Ishikawa (cell line): Measurements from ENCODE around the gene ATG7.

Experiments
- RAD21 ChIP-seq: IDR thresholded peaks from 2 replicates; pipeline ENCODE4 v1.6.1; 2012; ENCODE audit warnings: low read depth
- YY1 ChIP-seq: IDR thresholded peaks from 2 replicates; pipeline ENCODE4 v1.6.1; 2012; ENCODE audit warnings: low read depth
- TF ChIP-seq, protein P1 (sequence below): IDR thresholded peaks from 2 replicates; pipeline ENCODE4 v1.6.1; 2012

ATG7 gene

DNA sequence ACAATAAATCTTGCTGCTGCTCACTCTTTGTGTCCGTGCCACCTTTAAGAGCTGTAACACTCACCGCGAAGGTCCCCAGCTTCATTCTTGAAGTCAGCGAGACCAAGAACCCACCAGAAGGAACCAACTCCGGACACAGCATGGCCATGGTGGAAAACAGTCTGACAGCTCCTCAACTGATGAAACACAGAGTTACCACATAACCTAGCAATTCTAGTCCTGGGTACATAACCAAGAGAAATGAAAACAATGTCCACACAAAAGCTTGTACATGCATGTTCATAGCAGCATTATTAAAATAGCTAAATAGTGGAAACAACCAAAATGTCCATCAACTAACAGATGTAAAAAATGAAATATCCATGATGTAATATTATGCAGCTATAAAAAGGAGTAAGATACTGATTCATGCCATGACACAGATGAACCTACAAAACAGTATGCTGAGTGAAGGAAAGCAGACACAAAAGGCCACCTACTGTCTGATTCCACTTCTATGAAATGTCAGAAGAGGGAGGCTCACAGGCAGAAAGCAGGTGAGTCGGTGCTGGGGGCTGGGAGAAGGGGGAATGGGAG is 334.8 kb downstream of the ATG7 start:
- no peak for TF ChIP-seq RAD21
- no peak for TF ChIP-seq YY1
- TF ChIP-seq, protein P1, sequence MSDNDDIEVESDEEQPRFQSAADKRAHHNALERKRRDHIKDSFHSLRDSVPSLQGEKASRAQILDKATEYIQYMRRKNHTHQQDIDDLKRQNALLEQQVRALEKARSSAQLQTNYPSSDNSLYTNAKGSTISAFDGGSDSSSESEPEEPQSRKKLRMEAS: no peak
